IPS-NIHi7 (cell line): ENCODE results near the gene PLA2G4B.

Experiments
- DNase-seq: peaks from one replicate; pipeline ENCODE4 v3.0.0; 2012; ENCODE audit warnings: mixed read lengths; ENCODE audit errors: extremely low spot score

The PLA2G4B gene

DNA sequence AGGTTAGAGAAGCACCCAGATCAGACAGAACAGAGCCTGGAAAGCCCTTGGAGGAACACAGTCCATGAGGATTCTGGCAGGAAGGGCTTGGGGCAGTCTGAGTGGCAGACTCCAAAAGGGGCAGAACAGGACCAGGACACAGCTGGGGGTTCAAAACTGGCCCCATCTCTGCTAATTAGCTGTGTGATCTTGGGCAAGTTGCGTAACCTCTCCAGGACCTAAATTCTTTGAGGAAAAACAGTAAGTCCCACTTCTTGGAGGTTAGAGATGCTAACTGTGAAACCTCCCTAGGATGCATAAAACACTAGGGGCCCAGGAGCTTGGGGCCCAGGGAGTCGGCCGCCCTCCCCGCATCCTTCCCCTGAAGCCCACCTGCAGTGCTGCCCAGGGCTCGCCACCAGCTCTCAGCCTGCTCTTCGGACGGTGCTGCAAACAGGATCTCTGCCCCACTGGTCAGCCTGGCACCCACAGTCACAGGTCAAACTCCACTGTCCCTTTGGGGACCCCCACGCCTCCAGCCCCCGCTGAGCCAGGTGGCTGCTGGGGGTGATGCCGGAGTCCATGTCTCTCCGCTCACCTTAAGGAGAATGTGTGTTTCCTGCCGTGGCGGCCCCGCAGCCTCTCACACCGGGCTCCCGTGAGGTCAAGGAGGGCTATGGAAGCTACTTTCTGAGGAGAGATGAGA lies 12.0 kb downstream of the PLA2G4B start:
- no peak for DNase-seq

- DNase-seq, result no peak
Measured at GRCh38 chr15:41851167-41851523, 12.5 kb downstream of the PLA2G4B start.

- DNase-seq, result no peak
Measured at GRCh38 chr15:41851755-41852370, 13.2 kb downstream of the PLA2G4B start.

DNA sequence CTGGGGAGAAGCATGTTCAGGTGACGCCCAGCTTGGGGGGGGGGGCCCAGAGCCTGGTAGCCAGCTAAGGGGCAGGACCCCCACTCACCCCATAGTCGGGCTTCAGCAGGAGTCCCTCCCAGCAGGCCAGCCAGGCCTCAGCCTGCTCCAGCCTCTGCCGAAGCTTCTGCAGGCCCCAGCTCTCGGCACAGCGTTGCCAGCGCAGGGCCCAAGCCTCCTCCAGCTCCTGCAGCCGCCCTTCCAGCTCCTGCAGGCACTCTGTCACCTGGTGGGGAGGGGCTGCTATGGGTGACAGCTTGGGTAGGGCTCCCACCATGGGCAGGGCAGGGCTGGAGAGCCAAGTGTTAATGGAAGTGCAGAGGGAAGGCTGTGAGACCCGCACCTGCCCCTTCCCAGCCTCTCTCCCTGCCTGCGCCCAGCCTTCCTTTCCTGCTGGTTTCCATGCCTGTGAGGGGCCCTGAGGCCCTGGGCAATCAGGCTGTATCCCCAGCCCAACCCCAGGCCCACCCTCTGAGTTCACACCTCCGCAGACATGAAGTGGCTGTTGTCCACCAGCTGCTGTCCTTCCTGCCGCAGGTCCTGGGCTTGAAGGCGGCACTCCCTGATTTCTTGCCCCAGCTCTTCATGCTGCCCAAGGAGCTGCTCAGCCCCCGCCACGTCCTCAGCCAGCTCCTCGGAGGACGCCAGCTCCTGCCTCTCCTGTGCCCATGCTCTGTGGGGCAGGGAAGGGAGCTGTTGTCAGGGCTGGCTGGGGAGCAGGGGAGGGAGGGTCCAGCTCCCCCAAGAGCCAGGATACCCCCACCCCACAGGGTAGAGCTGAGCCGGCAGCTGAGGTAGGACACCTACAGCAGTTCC lies 14.3 kb downstream of the PLA2G4B start:
- DNase-seq, result no peak

DNA sequence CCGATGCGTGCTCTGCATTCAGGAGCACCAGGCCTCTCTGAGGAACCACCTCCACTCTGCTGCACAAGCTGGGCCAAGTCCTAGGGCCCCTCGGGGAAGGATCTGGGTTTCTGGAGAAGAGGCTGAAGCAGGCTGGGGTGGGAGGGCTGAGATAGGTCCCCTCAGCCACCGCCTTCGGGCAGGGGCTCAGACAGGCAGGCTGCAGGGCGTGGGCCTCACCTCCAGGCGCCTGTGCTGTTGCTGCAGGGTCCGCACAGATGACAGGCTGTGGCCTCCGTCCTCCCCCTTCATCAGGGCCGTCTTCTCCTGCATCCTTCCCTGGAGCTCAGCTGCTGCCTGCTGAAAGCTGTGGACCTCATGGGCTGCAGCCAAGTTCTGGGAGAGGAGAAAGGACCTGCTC lies 15.2 kb downstream of the PLA2G4B start:
- no peak for DNase-seq

GRCh38 chr15:41854443-41854842 lies 15.8 kb downstream of the PLA2G4B start:
- DNase-seq, result no peak

GRCh38 chr15:41855261-41855961 lies 16.8 kb downstream of the PLA2G4B start:
- peak; percentile 49 for DNase-seq

GRCh38 chr15:41856262-41856661 lies 17.6 kb downstream of the PLA2G4B start:
- DNase-seq, result no peak

DNA sequence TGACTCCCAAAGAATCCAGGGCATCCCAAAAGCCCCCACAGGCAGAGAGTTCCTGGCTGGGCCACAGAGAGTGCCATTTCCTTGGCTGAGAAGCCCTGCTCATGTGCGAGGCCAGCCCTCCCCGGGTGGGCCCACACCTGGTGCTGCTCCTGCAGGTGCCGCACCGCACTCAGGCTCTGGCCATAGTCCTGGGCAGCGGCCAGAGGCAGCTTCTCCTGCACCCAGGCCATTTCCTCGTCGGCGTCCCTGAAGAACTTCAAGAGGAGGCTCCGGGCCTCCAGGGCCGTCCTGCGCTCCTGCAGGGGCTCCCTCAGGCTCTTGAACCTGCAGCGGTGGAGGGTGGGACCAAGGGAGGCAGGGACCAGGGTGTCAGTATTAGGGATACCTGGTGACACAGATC lies 18.1 kb downstream of the PLA2G4B start:
- DNase-seq, result no peak

GRCh38 chr15:41857316-41857715 lies 18.7 kb downstream of the PLA2G4B start:
- no peak for DNase-seq

- DNase-seq, result no peak
Measured at GRCh38 chr15:41858756-41859155, 20.1 kb downstream of the PLA2G4B start.

- no peak for DNase-seq
Measured at GRCh38 chr15:41860049-41860828, 21.6 kb downstream of the PLA2G4B start.

DNA sequence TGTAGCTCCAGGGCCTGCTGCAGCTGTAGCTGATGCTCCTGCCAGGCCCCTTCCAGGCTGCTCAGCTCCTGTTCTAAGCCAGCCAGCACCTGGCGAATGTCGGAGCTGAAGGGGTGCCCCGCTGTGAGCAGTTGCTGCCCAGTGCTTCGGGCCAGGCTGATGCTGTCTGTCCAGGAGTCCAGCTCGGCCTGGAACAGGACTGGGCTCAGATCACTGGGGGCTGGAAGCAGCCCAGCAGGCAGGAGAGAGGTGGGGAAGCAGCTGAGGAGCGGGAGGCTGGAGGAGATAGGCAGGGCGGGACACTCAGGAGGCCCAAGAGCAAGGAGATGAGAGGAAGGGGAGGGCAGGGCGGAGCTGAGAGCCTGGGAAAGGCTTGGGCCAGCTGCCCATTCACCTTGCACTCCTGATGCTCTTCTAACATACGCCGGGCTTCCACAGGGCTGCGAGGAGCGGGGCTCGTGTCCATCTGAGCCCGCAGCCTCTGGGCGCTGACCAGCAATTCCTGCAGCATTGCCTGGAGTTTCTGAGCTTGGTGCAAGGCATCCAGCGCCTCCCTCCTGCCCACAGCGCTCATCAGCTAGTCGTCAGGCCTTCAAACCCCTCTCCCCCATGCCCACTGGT lies 23.2 kb downstream of the PLA2G4B start:
- no peak for DNase-seq

DNA sequence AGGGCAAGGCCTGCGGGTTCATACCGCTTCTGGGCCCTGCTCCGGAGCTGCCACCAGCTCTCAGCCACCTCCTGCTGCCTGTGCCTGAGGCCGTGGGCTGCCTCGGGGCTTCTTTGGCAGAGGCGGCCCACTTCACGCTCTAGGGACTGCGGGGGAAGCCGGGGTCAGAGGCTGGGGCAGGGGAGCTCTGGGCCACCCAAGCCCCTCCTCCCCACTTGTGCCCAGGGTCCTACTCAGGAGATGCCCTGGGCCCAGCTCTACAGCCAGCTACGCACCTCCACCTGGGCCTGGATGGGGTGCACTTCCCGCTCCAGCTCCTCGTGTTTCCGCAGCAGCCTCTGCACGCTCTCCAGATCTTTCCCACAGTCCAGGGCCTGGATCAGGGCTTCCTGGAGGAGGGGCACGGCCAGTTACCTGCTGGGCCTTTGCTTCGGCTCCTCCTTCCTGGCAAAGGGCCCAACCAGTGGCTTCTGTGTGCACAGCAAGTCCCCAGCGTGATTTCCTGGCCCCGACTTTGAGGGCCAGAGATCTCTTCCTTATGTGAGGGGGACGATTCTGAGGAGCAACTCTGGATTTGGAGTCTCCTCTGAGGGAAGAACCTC lies 24.0 kb downstream of the PLA2G4B start:
- peak; percentile 60 for DNase-seq

DNA sequence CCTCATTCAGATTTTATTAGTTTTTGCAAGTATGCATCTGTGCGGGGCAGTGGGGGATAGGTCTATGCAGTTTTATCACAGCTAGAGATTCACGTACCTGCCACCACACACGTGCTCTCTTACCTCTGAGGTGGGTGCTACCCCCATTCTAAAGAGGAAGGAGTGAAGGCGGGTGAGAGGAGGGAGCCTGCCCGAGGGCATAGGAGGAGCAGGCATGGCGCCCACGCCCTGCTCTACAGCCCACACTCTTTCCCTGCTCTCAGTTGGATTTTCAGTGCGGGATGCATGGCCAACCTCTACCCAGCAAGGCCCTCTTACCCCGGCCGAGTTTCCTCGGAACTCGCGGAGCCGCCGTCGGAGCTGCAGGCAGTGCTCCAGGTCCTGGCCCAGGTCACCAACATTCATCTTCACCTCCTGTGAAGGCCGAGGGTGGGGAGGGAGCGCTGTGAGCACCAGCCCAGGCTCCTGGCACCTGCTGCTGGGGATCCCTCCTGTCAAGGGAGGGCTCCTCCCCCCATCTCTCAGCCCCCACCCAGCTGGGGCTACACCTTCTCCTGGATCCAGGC lies 26.9 kb downstream of the PLA2G4B start:
- no peak for DNase-seq

DNA sequence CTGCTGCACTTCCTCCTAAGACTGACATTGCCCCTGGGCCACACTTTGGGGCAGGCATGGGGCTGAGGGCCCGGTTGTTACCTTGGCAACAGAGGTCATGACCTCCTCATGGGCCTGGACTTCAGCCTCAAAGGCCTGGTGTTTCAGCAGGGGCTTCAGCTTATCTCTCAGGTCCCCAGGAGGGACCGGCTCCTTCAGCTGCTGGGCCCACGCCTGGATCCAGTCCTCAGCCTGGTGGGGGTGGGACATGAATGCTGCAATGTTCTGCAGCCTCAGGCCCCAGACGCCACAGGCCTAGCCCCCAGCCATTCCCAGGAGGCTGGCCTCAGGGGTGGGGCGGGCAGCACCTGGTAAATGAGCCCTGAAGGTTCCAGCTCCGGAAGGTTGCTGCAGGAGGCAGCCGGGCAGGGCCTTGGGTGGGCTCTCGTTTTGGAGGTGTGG lies 27.6 kb downstream of the PLA2G4B start:
- peak; percentile 56 for DNase-seq

- DNase-seq, result no peak
Measured at GRCh38 chr15:41866872-41867579, 28.4 kb downstream of the PLA2G4B start.

- no peak for DNase-seq
Measured at GRCh38 chr15:41868321-41868720, 29.7 kb downstream of the PLA2G4B start.
